Measurements from ENCODE around the gene TUT4.

DNA sequence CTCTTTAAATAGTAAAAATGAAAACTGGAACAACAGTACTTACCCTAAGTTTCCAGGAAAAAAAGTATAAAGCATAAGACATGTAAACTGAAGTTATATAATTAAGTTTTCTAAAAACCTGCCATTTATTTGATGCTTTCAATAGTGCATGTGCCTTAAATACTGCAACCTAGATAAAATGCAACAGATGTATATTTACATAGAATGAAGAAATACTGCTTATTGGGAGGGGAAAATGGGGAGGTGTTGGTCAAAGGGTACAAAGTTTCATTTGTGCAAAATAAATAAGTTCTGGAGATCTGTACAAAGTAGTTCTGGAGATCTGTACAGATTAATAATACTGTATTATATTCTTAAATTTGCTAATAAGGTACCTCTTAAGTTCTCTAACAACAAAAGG is 79.9 kb downstream of the TUT4 start:
- no peak for TF ChIP-seq CEBPB (IDR thresholded peaks at IDR 0.05)
- no peak for TF ChIP-seq RAD21 (IDR thresholded peaks at IDR 0.05; ENCODE audit: low read depth)
- TF ChIP-seq CREB1 (IDR thresholded peaks at IDR 0.05; ENCODE audit: low read depth), result no peak
- TF ChIP-seq, protein P1, sequence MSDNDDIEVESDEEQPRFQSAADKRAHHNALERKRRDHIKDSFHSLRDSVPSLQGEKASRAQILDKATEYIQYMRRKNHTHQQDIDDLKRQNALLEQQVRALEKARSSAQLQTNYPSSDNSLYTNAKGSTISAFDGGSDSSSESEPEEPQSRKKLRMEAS (IDR thresholded peaks at IDR 0.05), result no peak
- no peak for TF ChIP-seq FOXM1 (IDR thresholded peaks at IDR 0.05; ENCODE audit: borderline replicate concordance, low read depth)
- no peak for TF ChIP-seq EP300 (IDR thresholded peaks at IDR 0.05; ENCODE audit: borderline replicate concordance)
- TF ChIP-seq, protein P2, sequence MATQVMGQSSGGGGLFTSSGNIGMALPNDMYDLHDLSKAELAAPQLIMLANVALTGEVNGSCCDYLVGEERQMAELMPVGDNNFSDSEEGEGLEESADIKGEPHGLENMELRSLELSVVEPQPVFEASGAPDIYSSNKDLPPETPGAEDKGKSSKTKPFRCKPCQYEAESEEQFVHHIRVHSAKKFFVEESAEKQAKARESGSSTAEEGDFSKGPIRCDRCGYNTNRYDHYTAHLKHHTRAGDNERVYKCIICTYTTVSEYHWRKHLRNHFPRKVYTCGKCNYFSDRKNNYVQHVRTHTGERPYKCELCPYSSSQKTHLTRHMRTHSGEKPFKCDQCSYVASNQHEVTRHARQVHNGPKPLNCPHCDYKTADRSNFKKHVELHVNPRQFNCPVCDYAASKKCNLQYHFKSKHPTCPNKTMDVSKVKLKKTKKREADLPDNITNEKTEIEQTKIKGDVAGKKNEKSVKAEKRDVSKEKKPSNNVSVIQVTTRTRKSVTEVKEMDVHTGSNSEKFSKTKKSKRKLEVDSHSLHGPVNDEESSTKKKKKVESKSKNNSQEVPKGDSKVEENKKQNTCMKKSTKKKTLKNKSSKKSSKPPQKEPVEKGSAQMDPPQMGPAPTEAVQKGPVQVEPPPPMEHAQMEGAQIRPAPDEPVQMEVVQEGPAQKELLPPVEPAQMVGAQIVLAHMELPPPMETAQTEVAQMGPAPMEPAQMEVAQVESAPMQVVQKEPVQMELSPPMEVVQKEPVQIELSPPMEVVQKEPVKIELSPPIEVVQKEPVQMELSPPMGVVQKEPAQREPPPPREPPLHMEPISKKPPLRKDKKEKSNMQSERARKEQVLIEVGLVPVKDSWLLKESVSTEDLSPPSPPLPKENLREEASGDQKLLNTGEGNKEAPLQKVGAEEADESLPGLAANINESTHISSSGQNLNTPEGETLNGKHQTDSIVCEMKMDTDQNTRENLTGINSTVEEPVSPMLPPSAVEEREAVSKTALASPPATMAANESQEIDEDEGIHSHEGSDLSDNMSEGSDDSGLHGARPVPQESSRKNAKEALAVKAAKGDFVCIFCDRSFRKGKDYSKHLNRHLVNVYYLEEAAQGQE (IDR thresholded peaks at IDR 0.05; ENCODE audit: low read depth), result no peak
- no peak for TF ChIP-seq TAF1 (IDR thresholded peaks at IDR 0.05; ENCODE audit: low read depth)
- TF ChIP-seq, protein P3, sequence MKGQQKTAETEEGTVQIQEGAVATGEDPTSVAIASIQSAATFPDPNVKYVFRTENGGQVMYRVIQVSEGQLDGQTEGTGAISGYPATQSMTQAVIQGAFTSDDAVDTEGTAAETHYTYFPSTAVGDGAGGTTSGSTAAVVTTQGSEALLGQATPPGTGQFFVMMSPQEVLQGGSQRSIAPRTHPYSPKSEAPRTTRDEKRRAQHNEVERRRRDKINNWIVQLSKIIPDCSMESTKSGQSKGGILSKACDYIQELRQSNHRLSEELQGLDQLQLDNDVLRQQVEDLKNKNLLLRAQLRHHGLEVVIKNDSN (IDR thresholded peaks at IDR 0.05), result no peak
- TF ChIP-seq TEAD4 (IDR thresholded peaks at IDR 0.05), result no peak
- no peak for TF ChIP-seq EGR1 (IDR thresholded peaks at IDR 0.05)
